GM23338 (cell line): ENCODE data around the gene RAB8B.

Experiments used
- CREB1 ChIP-seq: fragments of 250-450 bp; sonication (Bioruptor Pico); IDR thresholded peaks from 2 replicates; pipeline ENCODE4 v1.5.0; 2020; ENCODE audit warnings: low read depth, mild to moderate bottlenecking, moderate library complexity
- EZH2 ChIP-seq: fragments of 200-600 bp; sonication (generic); IDR thresholded peaks from one replicate; pipeline ENCODE4 v1.8.0; 2017; ENCODE audit warnings: antibody characterized with exemption, mild to moderate bottlenecking, low read depth; ENCODE audit not compliant: unreplicated experiment
- EZH2phosphoT487 ChIP-seq: fragments of 200-600 bp; sonication (generic); IDR thresholded peaks from one replicate; pipeline ENCODE4 v1.8.1; 2018; ENCODE audit warnings: antibody characterized with exemption; ENCODE audit not compliant: unreplicated experiment
- POLR2AphosphoS5 ChIP-seq: IDR thresholded peaks from 2 replicates; pipeline ENCODE4 v1.6.1; 2016; ENCODE audit warnings: antibody characterized with exemption, low read depth
- REST ChIP-seq: IDR thresholded peaks from one replicate; pipeline ENCODE4 v1.6.1; 2018; ENCODE audit warnings: antibody characterized with exemption; ENCODE audit not compliant: unreplicated experiment
- ZNF114 ChIP-seq: fragments of 250-450 bp; sonication (Bioruptor Pico); IDR thresholded peaks from 2 replicates; pipeline ENCODE4 v1.5.0; 2020; ENCODE audit warnings: mild to moderate bottlenecking, moderate library complexity
- ZNF331 ChIP-seq: fragments of 250-450 bp; sonication (Bioruptor Pico); IDR thresholded peaks from 2 replicates; pipeline ENCODE4 v1.5.0; 2020; ENCODE audit warnings: low read depth, mild to moderate bottlenecking, moderate library complexity
- TF ChIP-seq, protein P1 (sequence below), 2 experiments: fragments of 200-600 bp in 1 of 2; sonication (generic) in 1 of 2; conservative IDR thresholded peaks; 2 replicates each; pipeline versions ENCODE4 v1.5.1 to v1.6.1; 2016 to 2017; ENCODE audit warnings: antibody characterized with exemption in 2 of 2, low read depth in 2 of 2, mild to moderate bottlenecking in 2 of 2, moderate library complexity in 1 of 2

DNA sequence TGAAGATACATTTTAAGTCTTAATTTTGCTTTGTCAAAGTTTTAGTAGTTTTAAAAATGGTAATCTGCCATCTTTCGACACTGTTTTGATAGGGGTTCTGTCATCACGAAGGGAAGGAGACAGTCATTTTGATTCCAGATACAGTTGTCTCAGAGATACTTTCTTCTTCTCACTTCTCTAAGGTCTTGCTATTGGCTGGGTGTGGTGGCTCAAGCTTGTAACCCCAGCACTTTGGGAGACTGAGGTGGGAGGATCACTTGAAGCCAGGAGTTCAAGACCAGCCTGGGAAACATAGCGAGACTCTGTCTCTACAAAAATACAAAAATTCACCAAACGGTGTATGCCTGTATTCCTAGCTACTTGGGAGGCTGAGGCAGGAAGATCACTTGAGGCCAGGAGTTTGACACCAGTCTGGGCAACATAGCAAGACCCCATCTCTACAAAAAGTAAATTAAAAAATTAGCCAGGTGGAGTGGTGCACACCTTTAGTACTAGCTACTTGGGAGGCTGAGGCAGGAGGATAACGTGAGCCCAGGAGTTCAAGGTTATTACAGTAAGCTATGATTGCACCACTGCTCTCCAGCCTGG is 3.3 kb downstream of the RAB8B start:
- TF ChIP-seq EZH2, result no peak
- TF ChIP-seq, protein P1, sequence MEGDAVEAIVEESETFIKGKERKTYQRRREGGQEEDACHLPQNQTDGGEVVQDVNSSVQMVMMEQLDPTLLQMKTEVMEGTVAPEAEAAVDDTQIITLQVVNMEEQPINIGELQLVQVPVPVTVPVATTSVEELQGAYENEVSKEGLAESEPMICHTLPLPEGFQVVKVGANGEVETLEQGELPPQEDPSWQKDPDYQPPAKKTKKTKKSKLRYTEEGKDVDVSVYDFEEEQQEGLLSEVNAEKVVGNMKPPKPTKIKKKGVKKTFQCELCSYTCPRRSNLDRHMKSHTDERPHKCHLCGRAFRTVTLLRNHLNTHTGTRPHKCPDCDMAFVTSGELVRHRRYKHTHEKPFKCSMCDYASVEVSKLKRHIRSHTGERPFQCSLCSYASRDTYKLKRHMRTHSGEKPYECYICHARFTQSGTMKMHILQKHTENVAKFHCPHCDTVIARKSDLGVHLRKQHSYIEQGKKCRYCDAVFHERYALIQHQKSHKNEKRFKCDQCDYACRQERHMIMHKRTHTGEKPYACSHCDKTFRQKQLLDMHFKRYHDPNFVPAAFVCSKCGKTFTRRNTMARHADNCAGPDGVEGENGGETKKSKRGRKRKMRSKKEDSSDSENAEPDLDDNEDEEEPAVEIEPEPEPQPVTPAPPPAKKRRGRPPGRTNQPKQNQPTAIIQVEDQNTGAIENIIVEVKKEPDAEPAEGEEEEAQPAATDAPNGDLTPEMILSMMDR (conservative IDR thresholded peaks at IDR 0.05; ENCODE audit: low read depth in 2 of 2), result no peak
- TF ChIP-seq POLR2AphosphoS5, result no peak
- TF ChIP-seq REST, result no peak
- TF ChIP-seq EZH2phosphoT487, result no peak
- TF ChIP-seq ZNF114 (CRISPR knock-in tag), result no peak
- no peak for TF ChIP-seq CREB1 (CRISPR knock-in tag)
- TF ChIP-seq ZNF331 (CRISPR knock-in tag), result no peak
